Karpas-422 (cell line): ENCODE measurements around the gene WSCD2. TPM values are rescaled to one million over a fixed set of nuclear protein-coding genes. Genes with fewer than 3 reads are reported as not detected.

Experiments
- DNase-seq: peaks from one replicate; pipeline ENCODE4 v3.0.0-alpha.2; 2015
- H2AFZ ChIP-seq: fragments of 200-600 bp; sonication (generic); 2 replicates; pipeline ENCODE4 v1.6.1; 2014; ENCODE audit warnings: antibody characterized with exemption, low read length, mixed read lengths
- H3K27ac ChIP-seq: fragments of 200-600 bp; sonication (generic); 2 replicates; pipeline ENCODE4 v1.5.1; 2014; ENCODE audit warnings: mild to moderate bottlenecking, low read length, moderate library complexity
- H3K27me3 ChIP-seq: fragments of 200-600 bp; sonication (generic); 2 replicates; pipeline ENCODE4 v1.6.1; 2014; ENCODE audit warnings: low read length, mixed read lengths
- H3K36me3 ChIP-seq: fragments of 200-600 bp; sonication (generic); 2 replicates; pipeline ENCODE4 v1.6.1; 2014; ENCODE audit warnings: low read length, mixed read lengths; ENCODE audit not compliant: insufficient read depth
- H3K4me1 ChIP-seq: fragments of 200-600 bp; sonication (generic); 2 replicates; pipeline ENCODE4 v1.6.1; 2014; ENCODE audit warnings: mild to moderate bottlenecking, low read length, mixed read lengths
- H3K4me2 ChIP-seq: fragments of 200-600 bp; sonication (generic); 2 replicates; pipeline ENCODE4 v1.6.1; 2014; ENCODE audit warnings: low read length, low read depth, mild to moderate bottlenecking; ENCODE audit not compliant: poor library complexity, severe bottlenecking
- H3K4me3 ChIP-seq: fragments of 200-600 bp; sonication (generic); 2 replicates; pipeline ENCODE4 v1.5.1; 2014; ENCODE audit warnings: mild to moderate bottlenecking, antibody characterized with exemption, low read length, mixed read lengths
- H3K79me2 ChIP-seq: fragments of 200-600 bp; sonication (generic); 2 replicates; pipeline ENCODE4 v1.6.1; 2014; ENCODE audit warnings: mild to moderate bottlenecking, low read length, mixed read lengths
- H3K9ac ChIP-seq: fragments of 200-600 bp; sonication (generic); 2 replicates; pipeline ENCODE4 v1.6.0; 2014; ENCODE audit warnings: low read length
- H3K9me2 ChIP-seq: fragments of 200-600 bp; sonication (generic), shearing (Covaris generic); replicated peaks from 2 replicates; pipeline ENCODE4 v1.6.0; 2014; ENCODE audit warnings: mild to moderate bottlenecking, low read length, moderate library complexity; ENCODE audit not compliant: insufficient read depth
- H3K9me3 ChIP-seq: fragments of 300-700, 200-600 bp; sonication (generic); 2 replicates; pipeline ENCODE4 v1.6.1; 2014; ENCODE audit warnings: low read length, mixed read lengths
- H4K20me1 ChIP-seq: fragments of 200-600 bp; sonication (generic); 2 replicates; pipeline ENCODE4 v1.6.1; 2014; ENCODE audit warnings: mild to moderate bottlenecking, antibody characterized with exemption, low read length, low read depth; ENCODE audit not compliant: insufficient read depth
- total RNA-seq: library from RNA; depleted of rRNA; stranded (reverse); fragments of >200 nt; shearing (Covaris generic); gene quantifications from 2 replicates; pipeline ENCODE4 v1.2.3, GENCODE V29; 2014; ENCODE audit warnings: low replicate concordance

The WSCD2 gene
- total RNA-seq, 1 experiment from 2014 or later: not detected

GRCh38 chr12:108176292-108176691 is 47.2 kb downstream of the WSCD2 start:
- no peak for DNase-seq
- no peak overlapping the region for H3K27ac ChIP-seq

DNA sequence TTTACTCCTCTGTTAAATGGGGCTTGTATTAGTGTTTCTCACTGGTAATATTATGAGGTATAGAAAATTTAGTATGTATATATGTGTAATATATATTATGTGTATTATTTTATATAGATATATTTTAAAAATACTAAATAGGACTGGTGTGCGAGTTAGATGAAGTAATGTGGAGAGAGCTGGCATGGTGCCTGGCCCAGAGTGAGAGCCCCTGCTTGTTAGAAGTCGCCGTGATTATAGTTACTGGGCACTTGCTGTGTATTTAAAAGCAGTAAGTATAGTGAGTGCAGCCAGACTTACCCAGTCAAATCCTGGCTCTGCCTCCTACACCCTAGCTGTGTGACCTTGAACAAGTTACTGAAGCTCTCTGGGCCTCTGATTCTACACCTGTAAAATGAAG is 48.0 kb downstream of the WSCD2 start:
- Histone ChIP-seq H3K9me3 (no peaks in the 10 kb centered on the region), H3K4me2 (no peak overlapping the region), H3K27ac (no peak overlapping the region), H3K9ac (no peak overlapping the region), H4K20me1 (no peaks in the 10 kb centered on the region), H3K4me3 (no peak overlapping the region), H3K9me2 (no peaks in the 10 kb centered on the region), H3K27me3 (no peaks in the 10 kb centered on the region), H3K36me3 (no peaks in the 10 kb centered on the region), H3K4me1 (no peaks in the 10 kb centered on the region), H2AFZ (no peak overlapping the region), H3K79me2 (no peaks in the 10 kb centered on the region)
- no peak for DNase-seq

More at GRCh38 chr12:108176292-108176691, 47.2 kb downstream of the WSCD2 start:
- no peaks in the 10 kb centered on the region for H3K79me2 ChIP-seq
- H4K20me1 ChIP-seq: no peaks in the 10 kb centered on the region
- no peak overlapping the region for H3K9ac ChIP-seq
- no peak overlapping the region for H3K4me2 ChIP-seq
- H3K27me3 ChIP-seq: no peaks in the 10 kb centered on the region
- no peak overlapping the region for H3K4me3 ChIP-seq
- no peaks in the 10 kb centered on the region for H3K9me3 ChIP-seq
- H3K36me3 ChIP-seq: no peaks in the 10 kb centered on the region
- H3K9me2 ChIP-seq: no peaks in the 10 kb centered on the region
- H2AFZ ChIP-seq: no peak overlapping the region
- H3K4me1 ChIP-seq: no peaks in the 10 kb centered on the region

- H3K9me3 ChIP-seq: no peaks in the 10 kb centered on the region
Measured at GRCh38 chr12:108179305-108179704, 50.2 kb downstream of the WSCD2 start.

GRCh38 chr12:108180255-108181094 is 51.4 kb downstream of the WSCD2 start:
- Histone ChIP-seq H3K4me1 (no peaks in the 10 kb centered on the region), H2AFZ (no peak overlapping the region), H3K27me3 (no peaks in the 10 kb centered on the region), H3K4me3 (no peak overlapping the region), H4K20me1 (no peaks in the 10 kb centered on the region), H3K4me2 (no peak overlapping the region), H3K9ac (no peak overlapping the region), H3K27ac (no peak overlapping the region), H3K9me3 (no peaks in the 10 kb centered on the region), H3K36me3 (no peaks in the 10 kb centered on the region), H3K9me2 (no peaks in the 10 kb centered on the region), H3K79me2 (no peaks in the 10 kb centered on the region)
- no peak for DNase-seq

More at GRCh38 chr12:108179305-108179704, 50.2 kb downstream of the WSCD2 start:
- no peaks in the 10 kb centered on the region for H3K27me3 ChIP-seq
- H2AFZ ChIP-seq: no peak overlapping the region
- H3K79me2 ChIP-seq: no peaks in the 10 kb centered on the region
- H3K27ac ChIP-seq: no peak overlapping the region
- no peak for DNase-seq
- no peak overlapping the region for H3K4me3 ChIP-seq
- H3K36me3 ChIP-seq: no peaks in the 10 kb centered on the region
- no peaks in the 10 kb centered on the region for H3K4me1 ChIP-seq
- H4K20me1 ChIP-seq: no peaks in the 10 kb centered on the region
- H3K9me2 ChIP-seq: no peaks in the 10 kb centered on the region
- H3K9ac ChIP-seq: no peak overlapping the region
- H3K4me2 ChIP-seq: no peak overlapping the region

- no peak overlapping the region for H3K9ac ChIP-seq
- no peak for DNase-seq
- no peaks in the 10 kb centered on the region for H3K9me2 ChIP-seq
- H3K36me3 ChIP-seq: no peaks in the 10 kb centered on the region
- no peaks in the 10 kb centered on the region for H3K9me3 ChIP-seq
- no peak overlapping the region for H3K4me2 ChIP-seq
- no peaks in the 10 kb centered on the region for H3K79me2 ChIP-seq
- H4K20me1 ChIP-seq: no peaks in the 10 kb centered on the region
- no peaks in the 10 kb centered on the region for H3K4me1 ChIP-seq
- no peak overlapping the region for H3K27ac ChIP-seq
- no peaks in the 10 kb centered on the region for H3K27me3 ChIP-seq
- no peak overlapping the region for H2AFZ ChIP-seq
- no peak overlapping the region for H3K4me3 ChIP-seq
Measured at GRCh38 chr12:108181095-108181454, 52.0 kb downstream of the WSCD2 start.

DNA sequence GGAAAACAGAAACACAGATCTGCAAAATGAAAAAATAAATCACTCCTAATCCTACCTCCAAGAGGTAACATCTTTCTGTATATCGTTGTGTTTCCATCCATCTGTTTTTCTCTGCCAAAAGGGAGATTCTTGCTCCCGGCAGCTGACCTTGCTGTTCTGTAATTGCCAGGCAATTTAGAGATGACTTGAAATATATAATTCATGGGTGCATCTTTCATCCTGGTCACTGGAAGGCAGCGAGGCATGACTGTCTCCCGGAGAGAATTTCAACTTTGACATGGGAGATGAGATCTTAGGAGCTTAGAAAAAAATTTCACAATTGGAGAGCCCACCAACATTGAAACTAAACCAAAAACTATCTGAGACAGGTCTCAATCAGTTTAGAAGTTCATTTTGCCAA is 53.0 kb downstream of the WSCD2 start:
- no peaks in the 10 kb centered on the region for H3K9me3 ChIP-seq
- DNase-seq: no peak

DNA sequence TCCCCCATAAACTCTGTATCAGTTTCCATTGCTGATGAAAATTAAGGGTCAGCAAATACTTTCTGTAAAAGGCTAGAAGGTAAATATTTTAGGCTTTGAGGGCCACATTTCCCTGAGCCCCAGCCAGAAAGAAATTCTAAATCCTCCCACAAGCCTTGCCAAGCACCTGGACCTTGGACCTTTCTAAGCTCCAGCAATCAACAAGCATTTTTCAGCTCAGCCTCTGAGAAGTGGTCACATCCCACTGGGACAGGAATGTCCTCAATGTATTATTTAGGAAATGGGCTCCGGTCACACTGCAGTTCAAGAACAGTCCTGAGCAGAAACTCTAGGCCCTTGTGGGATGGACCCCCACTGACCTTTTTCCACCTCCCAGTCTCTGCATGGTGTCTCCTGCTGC is 55.9 kb downstream of the WSCD2 start:
- Histone ChIP-seq H3K9me2 (no peaks in the 10 kb centered on the region), H3K27ac (no peak overlapping the region), H4K20me1 (no peaks in the 10 kb centered on the region), H3K79me2 (no peaks in the 10 kb centered on the region), H3K9me3 (no peaks in the 10 kb centered on the region), H3K36me3 (no peaks in the 10 kb centered on the region), H3K9ac (no peak overlapping the region), H2AFZ (no peak overlapping the region), H3K27me3 (no peaks in the 10 kb centered on the region), H3K4me2 (no peak overlapping the region), H3K4me1 (no peaks in the 10 kb centered on the region), H3K4me3 (no peak overlapping the region)
- DNase-seq: no peak

More for the DNA sequence above, 53.0 kb downstream of the WSCD2 start:
- no peaks in the 10 kb centered on the region for H3K27me3 ChIP-seq
- H3K27ac ChIP-seq: no peak overlapping the region
- H3K4me3 ChIP-seq: no peak overlapping the region
- no peak overlapping the region for H3K9ac ChIP-seq
- no peaks in the 10 kb centered on the region for H3K9me2 ChIP-seq
- no peaks in the 10 kb centered on the region for H3K36me3 ChIP-seq
- no peaks in the 10 kb centered on the region for H4K20me1 ChIP-seq
- H2AFZ ChIP-seq: no peak overlapping the region
- no peaks in the 10 kb centered on the region for H3K4me1 ChIP-seq
- H3K4me2 ChIP-seq: no peak overlapping the region
- H3K79me2 ChIP-seq: no peaks in the 10 kb centered on the region

DNA sequence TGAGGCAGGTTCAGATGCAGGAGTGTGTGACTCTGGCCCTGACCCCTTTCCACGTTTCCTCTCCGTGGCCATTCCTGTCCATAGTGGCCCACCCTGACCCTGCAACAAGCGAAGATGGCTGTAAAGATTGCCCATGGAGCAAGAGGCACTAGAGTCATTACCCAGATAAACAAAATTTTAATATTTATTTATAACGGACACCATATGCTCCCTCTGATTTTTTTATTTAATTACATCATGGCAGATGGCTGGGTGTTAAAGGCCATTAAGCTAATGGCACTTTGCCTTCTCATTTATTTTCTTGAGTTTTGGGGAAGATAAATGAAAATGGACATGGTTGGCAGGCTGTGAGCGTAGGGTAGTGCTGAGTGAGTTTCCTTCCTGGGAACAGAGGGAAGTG is 58.7 kb downstream of the WSCD2 start:
- Histone ChIP-seq H3K79me2 (no peaks in the 10 kb centered on the region), H3K9me3 (no peaks in the 10 kb centered on the region), H4K20me1 (no peaks in the 10 kb centered on the region), H3K9me2 (no peaks in the 10 kb centered on the region), H3K4me1 (no peaks in the 10 kb centered on the region), H3K9ac (no peak overlapping the region), H3K4me3 (no peak overlapping the region), H2AFZ (no peak overlapping the region), H3K4me2 (no peak overlapping the region), H3K27ac (no peak overlapping the region), H3K27me3 (no peaks in the 10 kb centered on the region), H3K36me3 (no peaks in the 10 kb centered on the region)
- DNase-seq: no peak
